Activated T-cell treated with anti-CD3 and anti-CD28 coated beads for 4 hours (primary cell): ENCODE measurements around the gene GMPR2.

Experiments used
- DNase-seq: peaks from one replicate; pipeline ENCODE4 v3.0.0-alpha.2; 2020

The GMPR2 gene

DNA sequence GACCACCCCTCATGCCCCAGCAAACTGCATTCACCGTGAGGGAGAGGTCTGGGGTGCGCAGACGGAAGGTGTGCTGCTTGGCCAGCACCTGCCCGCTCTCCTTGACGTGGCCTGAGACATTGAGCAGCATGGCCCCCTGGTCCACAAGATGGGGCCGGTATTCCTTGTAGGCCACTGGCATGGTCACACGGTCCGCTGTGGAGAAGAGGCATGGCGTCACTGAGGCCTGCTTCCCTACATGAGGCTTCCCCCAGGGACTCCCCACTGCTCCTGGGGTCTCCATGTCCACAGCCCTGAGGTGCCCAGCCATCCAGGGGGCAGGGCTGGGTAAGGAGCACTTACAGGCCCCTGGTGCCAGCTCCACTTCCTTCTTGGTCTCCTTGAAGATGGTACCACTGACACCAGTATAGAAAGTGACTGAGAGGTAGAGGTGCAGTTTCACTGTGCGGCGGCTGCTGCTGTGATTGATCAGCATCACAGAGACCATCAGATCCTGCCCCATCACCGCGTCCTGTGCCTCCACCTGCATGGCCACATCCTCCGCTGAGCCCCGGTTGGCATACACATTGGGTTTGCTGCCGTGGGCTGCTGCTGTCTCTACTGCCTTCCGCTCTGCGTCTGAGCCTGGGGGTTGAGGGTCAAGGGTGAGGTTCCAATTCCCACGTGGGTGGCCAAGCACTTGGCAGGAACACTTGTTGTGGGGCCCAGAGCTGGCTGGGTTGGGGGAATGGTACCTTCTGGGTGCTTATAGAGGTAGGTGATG is 22.1 kb downstream of the GMPR2 start:
- DNase-seq, result no peak

DNA sequence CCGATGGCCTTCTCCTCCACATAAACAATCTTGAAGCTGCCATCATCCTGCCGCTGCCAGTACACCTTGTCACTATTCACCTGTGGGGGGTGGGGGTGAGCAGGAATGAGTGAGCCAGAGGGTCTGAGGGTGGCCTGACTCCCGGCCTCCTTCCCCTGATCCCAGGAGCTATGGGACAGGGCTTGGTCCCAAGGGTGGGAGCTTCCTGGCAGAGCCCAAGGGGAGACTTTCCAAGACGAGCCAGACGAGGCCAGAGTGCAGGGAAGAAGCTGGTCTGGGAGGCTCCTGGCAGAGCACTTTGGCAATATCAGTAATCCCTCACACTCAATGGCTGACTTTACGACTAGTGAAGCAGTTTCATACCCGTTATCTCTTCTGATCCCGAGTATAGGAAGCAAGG is 22.7 kb downstream of the GMPR2 start:
- no peak for DNase-seq

DNA sequence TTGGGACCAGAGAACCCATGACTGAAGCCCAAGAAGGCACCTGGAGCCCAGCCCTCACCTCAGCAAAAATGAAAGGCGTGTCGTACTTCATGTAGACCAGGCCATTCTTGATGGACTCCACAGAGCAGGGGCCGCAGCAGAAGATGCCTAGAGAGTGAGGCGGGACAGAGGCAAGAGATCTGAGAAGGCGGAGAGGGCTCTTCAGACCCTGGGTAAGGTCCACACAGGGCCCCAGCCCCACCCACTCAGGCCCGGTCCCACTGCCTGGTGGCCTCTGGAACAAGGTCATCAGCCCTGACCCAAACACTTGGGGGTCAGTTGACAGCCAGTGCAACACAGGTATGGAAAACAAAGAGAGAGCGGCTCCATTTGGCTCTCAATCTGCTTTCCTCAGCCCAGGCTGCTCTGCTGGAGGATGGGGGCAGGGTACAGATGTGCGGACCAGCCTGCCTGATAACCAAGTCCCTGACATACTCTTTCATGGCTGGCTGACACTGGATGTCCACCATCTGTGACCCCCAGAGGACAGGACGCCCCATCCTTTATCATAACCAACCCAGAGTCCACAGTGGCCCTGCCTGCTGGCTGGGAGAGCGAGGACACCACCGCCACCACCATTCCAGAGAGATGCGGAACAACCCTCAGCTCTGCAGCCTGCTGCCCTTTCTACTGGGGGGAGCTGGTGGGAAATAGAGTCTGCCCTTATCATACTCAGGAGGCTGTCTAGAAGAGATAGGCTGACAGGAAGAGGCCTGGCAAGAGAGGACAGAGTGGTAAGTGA is 23.4 kb downstream of the GMPR2 start:
- no peak for DNase-seq

DNA sequence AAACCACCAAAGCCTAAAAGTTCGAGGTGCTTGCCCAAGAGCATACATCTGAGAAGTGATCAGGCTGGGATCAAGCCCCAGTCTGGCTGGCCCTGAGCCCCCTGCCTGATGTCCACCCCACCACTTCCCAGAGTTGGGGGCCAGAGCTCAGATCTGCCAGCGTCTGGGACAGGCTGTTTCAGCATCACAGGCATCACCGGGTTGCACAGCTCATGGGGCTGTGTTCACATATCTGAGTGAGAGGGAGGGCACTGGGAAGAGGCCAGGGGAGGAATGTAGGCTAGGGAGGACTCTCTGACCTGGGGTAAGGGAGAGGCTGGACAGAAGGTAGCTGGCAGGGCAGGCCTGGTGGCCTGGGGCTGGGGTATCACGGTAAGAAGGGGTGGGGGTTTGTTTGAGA is 24.2 kb downstream of the GMPR2 start:
- DNase-seq, result no peak

DNA sequence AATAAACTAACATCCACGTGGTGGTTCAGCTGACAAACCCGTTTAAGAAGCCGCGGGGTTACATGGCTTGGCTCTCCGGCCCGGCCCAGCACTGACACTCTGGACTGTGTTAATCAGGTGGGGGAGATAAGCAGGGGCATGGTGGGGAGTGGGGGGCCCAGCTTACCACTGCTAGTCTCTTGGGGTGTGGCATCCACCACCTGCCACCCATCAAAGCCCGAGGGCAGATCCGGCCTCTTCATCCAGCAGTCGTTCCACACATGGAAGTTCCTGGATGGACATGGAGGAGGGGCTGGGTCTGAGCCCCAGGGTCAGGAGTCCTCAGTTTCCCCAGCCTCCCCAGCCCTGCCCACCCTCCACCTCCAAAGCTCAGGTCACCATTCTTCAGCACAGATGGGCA is 25.4 kb downstream of the GMPR2 start:
- no peak for DNase-seq

DNA sequence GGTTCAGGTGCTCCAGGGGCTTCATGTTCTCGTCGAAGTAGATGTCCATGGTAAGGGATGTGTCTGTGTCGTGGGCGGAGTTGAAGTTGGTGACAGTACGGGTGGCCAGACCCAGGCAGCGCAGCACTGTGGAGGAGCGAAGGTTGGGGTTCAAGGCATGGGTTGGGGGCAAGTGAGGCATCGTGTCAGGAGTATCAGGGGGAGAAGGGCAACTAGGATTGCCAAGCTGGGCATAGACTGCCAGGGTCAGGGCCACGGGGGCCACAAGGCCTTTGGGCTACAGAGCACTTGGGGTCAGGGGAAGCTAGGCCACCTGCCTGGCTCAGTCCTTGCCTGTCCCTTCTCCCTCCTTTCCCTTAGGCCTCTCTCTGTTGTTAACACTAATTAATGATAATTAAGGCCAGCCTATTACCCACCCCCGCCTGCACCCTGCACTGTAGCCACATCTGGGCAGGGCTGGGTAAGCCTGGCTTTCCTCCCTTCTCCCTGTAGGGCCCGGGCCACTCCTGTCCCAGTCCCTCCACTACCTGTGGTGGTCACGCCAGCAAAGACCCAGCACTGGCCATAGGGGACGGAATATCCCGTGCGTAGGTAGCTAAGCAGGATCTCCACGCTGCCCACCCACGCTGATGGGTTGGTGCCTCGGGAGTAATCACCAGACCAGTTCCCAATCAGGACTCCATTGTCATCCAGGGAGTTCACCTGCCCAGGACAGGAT is 26.0 kb downstream of the GMPR2 start:
- no peak for DNase-seq

DNA sequence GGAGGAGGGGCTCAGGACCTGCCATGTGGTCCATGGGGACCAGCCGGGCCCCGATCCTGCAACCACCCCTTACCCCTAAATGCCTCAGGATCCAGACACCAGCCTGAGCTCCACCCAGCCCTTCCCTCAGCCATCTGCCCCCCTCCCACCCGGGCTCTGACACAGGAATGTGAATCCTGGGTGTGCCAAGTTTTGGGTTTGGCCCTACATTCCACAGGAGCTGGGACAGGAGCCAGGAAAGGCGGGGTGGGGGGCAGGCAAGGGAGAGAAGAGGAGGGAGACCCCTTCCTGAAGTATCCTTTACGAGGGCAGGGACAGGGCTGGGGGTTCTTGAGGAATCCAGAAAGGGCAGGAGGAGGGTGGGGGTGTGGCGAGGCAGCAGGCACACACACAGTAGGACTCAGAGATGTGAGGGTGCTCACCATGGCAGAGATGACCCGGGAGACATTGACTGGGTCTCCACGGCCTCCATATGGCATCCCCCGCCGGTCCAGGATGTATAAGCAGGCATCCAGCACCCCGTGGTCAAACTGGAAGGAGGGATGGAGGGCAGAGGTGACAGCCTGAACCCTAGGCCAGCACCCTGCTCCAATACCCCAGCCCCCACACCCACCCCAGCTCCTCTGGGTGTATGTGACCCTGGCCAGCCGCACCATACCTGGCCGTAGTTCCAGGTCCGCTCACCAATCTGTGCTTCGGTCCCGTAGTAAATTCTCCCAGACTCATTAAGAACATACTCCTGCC is 26.7 kb downstream of the GMPR2 start:
- no peak for DNase-seq

DNA sequence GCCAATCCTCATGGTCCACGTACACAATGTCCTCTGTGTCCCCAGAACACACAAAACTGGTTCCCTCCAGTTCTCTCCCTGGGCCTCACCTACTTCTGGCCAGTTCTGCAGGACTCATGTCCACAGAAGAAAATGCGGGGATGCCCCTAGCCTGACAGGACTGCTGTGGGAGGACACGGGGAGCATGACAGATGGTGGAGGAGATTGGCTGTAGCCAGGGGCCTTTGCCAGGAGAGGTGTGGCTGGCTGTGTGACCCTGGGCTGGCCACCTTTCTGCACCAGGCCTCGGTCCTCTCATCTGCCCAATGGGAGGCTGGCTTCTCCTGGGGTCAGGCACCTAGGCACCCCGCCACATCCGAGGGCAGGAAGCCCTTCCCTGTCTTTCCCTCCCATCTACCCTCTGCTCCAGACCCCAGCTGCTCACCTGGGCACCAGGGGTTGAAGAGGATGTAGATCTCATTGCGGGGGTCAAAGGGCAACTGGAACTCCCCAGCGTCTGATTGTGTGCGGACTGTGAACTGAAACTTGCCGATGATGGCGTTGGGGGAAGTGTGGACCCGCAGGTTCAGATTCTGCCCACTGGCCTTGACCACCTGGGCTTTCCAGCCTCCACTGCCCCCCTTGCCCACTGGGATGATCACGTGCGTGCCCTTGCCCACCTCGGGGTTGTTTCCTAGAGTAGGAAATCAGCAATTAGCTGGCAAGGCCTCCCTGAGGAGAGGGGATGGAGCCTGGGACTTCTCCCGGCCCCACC is 27.5 kb downstream of the GMPR2 start:
- no peak for DNase-seq

DNA sequence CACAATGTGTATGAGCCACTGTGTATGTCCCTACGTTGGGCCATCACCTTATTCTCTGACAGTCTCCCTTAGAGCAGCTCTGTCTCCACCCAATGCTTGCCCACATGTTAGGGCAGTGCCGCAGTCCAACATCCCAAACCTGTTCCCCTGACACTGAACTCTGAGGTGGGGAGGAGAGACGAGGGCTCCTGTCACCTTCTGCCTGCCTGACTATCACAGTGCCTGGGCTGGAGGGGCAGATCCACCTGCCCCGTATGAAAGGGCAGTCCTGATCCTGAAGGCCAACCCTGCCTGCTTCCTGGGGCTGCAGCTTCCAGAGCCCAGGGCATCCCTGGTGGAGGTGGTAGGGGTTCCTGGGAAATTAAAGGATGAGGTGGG is 28.0 kb downstream of the GMPR2 start:
- DNase-seq, result no peak

DNA sequence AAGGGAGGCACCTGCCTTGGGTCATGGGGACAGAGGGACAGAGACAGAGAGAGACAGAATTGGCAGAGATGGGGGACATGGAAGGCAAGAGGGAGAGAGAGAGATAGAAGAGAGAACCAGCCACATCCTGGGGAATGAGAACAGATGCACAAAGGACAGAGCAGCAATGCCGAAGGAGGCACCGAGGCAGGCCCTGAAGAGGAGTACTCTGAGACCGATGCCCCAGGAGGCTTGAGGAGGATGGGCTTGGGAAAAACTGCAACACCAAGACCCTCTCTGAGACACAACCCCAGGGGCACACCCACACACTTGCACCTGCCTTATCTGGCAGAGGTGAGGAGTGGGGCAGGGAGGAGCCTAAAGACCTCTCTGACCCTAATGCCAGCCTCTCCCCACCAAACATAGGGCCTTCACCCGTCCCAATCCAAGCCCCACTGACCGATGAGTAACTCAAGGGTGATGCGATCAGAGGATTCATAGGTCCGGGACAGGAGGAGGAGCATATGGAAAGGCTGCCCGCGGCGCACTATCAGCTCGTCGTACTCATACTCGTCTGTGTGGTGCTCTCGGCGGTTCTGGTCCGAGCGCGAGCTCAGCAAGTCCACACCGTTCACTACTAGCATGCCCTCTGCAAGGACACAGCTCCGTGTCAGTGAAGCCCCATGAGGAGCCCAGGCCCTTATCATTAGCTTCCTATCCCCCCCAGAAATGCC is 28.7 kb downstream of the GMPR2 start:
- DNase-seq, result no peak

DNA sequence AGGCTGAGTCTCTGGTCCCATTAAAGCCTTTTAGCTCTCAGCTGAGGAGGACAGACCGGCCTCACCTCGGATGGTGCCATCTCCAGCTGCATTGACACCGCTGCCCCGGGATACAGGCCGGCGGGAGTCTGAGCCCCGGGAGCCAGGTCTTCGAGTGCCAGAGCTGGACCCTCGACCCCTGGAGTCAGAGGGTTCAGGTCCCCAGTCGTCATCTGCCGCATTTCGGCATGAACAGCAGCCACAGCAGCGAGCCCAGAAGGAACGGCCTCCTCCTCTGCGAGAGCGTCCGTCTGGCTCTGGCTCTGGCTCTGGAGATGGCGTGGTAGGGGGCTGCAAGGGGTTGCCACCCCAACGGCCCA is 29.2 kb downstream of the GMPR2 start:
- no peak for DNase-seq

DNA sequence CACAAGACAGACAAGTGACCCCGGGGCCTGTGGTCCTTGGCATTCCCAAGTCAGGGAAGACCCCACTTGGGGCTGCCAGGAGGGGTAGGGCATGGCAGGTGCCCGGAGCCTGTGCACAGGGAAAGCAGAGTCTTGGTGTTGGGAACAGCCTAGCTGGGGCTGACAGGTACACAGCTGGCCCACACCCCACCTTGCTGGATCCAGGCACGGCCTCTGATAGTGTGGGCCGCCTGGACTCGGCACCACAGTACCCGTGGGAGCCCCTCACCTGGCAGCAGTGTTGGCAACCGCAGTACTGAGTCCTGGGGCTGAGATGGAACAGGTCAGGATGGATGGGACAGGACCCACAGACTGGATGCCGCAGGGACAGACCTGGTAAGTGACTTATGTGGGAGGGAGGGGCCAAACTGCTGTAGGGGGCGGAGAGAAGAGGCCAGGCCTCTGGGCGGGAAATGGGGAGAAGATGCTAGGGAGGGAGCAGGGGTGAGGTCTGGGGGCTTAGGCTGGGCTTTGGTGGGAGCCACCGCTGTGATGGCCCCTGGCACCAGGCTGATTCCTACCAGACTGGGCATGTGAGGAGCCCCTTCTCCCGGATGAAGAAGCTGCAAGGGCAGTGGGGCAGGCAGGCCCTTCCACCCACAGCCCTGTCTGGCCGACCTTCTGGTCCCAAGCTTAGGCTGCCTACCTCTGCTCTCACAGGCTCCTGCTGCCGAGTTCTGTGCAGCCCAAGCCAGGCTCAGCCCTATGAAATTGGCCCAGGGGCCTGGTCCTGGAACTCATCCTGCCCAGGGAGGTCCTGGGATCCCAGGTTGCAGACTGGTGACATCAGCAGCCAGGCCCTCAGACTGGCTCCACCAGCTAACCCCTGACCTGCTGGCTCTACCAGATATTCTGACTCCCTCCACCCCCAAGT is 30.3 kb downstream of the GMPR2 start, which contains the start of gene TGM1:
TSS of gene TGM1 (minus strand) at position 357 of the 913 bp plus-strand sequence. CDS start 825 bp downstream, outside the sequence.
- no peak for DNase-seq

DNA sequence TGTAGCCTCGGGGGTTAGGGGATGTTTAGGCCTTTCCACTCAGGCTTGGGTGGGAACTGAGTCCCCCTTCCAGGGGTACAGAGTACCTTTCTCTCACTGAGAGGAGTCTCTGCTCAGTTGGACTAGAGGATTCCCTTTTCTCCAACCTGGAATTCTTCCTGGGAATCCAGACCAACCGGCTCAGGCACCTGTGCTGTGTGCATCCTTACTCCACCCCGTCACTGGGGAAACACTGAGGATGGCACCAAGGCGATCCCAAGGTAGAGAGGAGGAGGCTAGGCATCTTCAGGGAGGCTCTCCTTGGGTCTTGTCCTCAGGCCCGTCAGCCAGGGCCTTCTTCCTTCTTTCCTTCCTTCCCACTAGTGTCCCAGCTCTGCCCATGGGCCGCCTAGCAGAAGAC is 31.1 kb downstream of the GMPR2 start:
- DNase-seq, result no peak

DNA sequence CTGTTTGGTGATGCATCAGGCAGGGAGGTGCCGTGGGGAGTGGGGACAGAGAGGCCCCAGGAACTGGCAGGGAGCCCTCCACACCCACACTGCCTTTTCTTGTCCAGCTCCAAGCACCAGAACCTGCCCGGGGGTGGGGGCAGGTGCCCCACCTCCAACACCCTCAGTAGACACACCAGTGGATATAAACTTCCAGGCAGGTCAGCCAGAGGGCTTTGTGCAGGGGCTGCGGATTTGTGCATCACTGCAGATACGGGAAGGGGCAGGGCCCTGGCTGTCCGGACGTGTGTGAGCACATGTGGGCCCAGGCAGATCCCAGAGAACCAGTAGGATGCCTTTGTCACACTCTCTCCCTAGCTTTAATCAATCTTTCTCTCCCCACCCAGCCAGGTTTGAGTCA is 31.6 kb downstream of the GMPR2 start:
- DNase-seq, result no peak

DNA sequence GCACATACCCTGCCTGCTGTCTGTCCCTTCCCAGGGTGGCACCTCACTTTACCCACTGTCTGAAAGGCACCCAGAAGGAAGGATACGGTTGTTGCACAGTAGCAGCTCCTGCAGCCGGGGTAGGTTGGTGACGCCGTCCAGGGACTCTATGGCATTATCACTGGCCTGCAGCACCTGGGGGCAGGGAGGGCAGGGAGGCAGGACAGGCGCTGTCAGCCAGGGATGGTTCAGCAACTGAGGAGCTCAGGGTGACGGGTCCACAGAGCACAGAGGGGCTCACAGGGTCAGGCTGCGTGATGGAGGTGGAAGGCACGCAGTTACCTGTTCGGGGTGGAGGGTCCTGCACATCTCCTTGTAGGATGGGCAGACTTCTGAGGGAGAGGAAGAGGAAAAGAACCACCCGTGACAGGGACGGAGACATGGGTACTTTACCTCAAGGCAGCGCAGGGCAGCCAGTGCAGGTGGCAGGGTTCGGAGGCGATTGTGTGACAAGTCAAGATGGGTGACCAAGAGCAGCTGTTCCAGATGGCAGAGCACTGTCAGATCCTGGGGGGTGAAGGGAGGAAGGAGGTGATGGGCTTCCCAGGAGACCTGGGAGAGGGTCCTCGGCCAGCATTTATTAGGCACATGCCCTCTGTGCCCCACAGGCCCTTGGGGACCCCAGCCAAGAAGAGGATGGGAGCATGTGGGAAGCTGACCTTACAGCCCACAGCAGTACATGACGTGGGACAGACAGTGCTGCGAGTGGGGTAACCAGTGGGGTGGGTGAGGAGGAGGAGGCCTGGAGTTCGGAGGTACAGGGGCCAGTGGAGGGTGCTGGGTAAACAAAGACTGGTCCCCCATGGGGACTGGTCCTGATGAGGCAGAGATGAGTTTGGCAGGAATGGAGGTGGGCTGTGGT is 33.9 kb downstream of the GMPR2 start:
- no peak for DNase-seq

DNA sequence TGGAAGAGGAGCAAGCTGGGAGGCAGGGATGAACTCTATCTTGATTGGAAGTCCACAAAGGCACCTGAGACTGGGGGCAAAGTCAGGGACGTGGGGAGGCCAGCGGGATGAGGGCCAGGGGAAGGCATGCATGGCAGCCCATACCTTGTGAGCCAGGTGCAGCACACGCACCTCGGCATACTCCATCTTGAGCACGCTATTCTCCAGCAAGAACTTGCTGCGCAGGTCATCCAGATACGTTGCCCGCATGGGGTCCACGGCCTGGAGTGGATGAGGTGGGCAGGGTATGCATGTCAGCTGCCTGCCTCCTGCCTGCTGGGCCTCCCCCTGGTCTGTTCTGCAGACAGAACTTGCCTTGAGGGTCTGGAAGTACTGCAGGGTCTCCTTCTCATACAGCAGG is 34.8 kb downstream of the GMPR2 start:
- no peak for DNase-seq

DNA sequence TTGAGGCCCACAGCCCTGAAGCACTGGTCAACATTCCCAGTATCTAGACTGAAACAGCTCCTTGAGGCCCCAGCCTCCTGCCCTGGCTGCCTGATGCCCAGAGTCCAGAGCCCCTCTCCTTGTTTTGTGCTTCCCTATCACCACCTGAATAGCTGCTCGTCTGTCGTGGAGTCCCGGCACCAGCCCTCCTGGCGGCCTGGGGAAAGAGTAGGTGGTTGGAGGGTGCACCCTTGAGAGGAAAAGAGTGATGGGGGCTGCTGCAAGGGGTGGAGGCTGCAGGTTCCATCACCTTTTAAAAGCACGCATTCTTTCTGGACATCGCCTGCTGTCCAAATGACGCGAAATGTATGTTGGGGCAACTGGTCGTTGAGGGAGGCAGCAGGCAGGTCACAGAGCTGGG is 35.5 kb downstream of the GMPR2 start:
- no peak for DNase-seq

DNA sequence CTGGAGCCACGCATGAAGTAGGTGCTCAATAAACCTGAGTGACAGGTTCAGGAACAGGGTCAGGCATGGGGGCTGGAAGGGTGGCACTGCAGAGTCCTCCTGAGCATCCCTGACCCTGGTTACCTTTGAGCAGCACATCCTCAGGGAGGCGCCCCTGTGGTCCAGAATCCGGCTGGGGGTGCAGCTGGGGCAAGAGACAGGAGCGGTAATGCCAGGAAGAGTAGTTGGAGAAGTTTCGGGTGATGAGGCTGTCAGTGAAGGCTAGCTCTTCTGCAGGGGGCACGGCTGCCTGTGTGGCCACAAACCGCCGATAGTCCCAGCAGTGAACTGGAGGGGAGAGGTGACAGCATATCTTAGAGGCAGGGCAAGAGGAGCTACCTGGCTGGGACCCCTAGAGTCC is 36.6 kb downstream of the GMPR2 start:
- no peak for DNase-seq

DNA sequence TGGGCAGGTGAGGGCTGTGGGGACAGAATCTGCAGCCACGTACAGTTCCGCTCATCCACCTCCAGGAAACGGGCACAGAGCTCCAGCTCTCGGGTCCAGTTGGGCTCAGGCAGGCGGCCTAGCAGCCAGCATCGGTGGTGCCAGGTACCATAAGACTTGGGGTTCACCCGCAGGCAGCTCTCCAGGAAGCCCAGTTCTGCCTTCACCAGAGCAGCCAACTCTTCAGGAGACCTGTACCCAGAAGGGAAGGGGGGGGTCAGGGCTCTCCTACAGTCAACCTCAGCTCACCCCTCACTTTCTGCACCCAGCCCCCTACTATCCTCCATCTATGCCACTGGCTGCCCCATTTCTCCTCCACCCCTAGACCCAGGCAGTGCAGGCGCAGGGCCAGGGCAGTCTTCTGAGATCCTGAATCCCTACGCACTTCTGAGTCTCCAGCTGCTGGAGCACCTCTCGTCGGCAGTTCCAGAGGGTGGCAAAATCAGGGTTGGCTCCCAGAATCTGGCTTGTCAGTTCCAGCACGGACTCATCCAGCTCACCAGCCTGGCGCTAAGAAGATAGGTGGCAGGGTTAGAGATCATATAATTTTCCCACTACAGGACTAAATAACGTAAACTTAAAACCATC is 37.3 kb downstream of the GMPR2 start:
- DNase-seq, result no peak
